AG04450 (cell line): ENCODE data around the gene SFTPB. TPM values are rescaled to one million over a fixed set of nuclear protein-coding genes. Genes with fewer than 3 reads are reported as not detected.
"Not testable (repeated sequence)": the region's sequence is repeated elsewhere in the genome, so short reads cannot be mapped to it uniquely, and the experiment has no call there.

Source experiments
- CTCF ChIA-PET: fragments of 300-600, 350-600 bp; formaldehyde crosslinking; extraction: SDS; loops from one replicate; lab custom pipeline; 2022; ENCODE audit warnings: antibody characterized with exemption, inconsistent platforms; lab: Charles Lee
- POLR2A ChIA-PET: fragments of 350-600 bp; formaldehyde crosslinking; extraction: SDS; loops from one replicate; lab custom pipeline; 2021; ENCODE audit warnings: antibody characterized with exemption, inconsistent platforms; lab: Yijun Ruan, JAX
- DNase-seq: peaks from one replicate; pipeline ENCODE4 v3.0.0-alpha.2; 2011; ENCODE audit warnings: low read depth, low spot score
- H3K27ac ChIP-seq: one replicate; pipeline ENCODE4 v1.5.1; 2012; ENCODE audit warnings: low read depth, low read length, control low read depth
- H3K27me3 ChIP-seq: one replicate; pipeline ENCODE4 v1.6.0; 2012; ENCODE audit warnings: low read length; ENCODE audit not compliant: control insufficient read depth, insufficient read depth
- H3K4me3 ChIP-seq: 2 replicates; pipeline ENCODE4 v1.5.1; 2011; ENCODE audit warnings: mild to moderate bottlenecking, low read depth, low read length, control low read depth
- H3K9me3 ChIP-seq: 2 replicates; pipeline ENCODE4 v1.5.1; 2012; ENCODE audit warnings: low read length; ENCODE audit not compliant: control insufficient read depth, insufficient read depth
- polyA plus RNA-seq: library from polyadenylated mRNA; depleted of rRNA; stranded (reverse); fragments of >200 nt; gene quantifications from 2 replicates; pipeline ENCODE4 v1.2.3, GENCODE V29; 2011
- TF ChIP-seq, protein P1 (sequence below): IDR thresholded peaks from 2 replicates; pipeline ENCODE4 v1.5.1; 2011; ENCODE audit warnings: low read depth, low read length, control low read depth, inconsistent platforms

The SFTPB gene
- polyA plus RNA-seq, 1 experiment: not detected

DNA sequence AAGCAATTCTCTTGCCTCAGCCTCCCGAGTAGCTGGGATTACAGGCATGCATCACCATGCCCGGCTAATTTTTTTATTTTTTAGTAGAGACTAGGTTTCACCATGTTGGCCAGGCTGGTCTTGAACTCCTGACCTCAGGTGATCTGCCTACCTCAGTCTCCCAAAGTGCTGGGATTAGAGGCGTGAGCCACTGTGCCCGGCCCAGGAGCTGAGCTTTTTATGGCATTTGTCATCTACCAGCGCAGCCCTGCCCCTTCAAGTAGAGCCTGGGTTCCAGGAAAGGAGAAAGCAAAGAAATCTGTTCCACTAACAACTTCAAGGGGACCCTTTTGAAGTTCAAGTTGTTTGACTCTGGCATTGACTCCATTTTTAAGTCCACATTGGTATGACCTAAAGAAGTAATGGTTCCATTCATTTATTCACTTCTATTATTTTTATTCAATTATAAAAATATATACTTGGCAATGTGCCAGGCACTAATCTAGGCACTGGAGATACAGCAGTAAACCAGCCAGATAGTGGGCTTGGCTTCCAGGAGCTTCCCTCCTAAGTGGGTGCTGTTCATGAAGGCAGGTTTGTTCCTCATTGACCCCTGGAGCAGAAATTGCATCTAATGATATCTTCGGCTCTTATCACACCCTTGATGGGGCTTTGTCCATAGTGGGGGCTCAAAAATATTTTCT, 8.0 kb upstream of the SFTPB start:
- no peaks in the 10 kb centered on the region for H3K9me3 ChIP-seq
- H3K27me3 ChIP-seq: peaks cover 11% of the 10 kb centered on the region
- H3K4me3 ChIP-seq: no peak overlapping the region
- CTCF ChIA-PET: interaction anchor here (0.6 to 2.3 kb wide), 2 partner anchors 26 to 82 kb away, joined by 5 to 10 read pairs; no protein-coding TSS in a partner anchor
- TF ChIP-seq, protein P1, sequence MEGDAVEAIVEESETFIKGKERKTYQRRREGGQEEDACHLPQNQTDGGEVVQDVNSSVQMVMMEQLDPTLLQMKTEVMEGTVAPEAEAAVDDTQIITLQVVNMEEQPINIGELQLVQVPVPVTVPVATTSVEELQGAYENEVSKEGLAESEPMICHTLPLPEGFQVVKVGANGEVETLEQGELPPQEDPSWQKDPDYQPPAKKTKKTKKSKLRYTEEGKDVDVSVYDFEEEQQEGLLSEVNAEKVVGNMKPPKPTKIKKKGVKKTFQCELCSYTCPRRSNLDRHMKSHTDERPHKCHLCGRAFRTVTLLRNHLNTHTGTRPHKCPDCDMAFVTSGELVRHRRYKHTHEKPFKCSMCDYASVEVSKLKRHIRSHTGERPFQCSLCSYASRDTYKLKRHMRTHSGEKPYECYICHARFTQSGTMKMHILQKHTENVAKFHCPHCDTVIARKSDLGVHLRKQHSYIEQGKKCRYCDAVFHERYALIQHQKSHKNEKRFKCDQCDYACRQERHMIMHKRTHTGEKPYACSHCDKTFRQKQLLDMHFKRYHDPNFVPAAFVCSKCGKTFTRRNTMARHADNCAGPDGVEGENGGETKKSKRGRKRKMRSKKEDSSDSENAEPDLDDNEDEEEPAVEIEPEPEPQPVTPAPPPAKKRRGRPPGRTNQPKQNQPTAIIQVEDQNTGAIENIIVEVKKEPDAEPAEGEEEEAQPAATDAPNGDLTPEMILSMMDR: no peak
- DNase-seq: no peak
- H3K27ac ChIP-seq: no peak overlapping the region
- POLR2A ChIA-PET: no interaction called here

DNA sequence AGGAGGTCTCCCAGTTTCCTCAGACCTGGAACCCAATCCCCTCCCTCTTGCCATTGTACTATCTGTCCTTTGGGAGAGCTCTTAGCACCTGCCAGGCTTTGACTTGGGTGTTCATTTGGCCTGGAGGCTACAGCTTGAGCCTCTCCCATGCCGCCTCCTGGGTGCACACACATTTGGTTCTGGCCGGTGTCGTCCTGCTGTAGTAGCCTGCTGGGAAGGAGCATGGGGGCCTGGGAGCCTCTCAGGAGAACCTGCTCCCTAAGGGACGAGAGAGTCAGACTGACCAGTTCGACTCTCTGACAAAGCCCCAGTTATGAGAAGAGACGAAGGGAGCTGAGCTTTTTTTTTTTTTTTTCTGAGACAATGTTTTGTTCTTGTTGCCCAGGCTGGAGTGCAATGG, 7.4 kb upstream of the SFTPB start:
- Histone ChIP-seq H3K27ac (no peak overlapping the region), H3K27me3 (peaks cover 11% of the 10 kb centered on the region), H3K9me3 (no peaks in the 10 kb centered on the region), H3K4me3 (no peak overlapping the region)
- CTCF ChIA-PET: interaction anchor here (0.9 to 2.9 kb wide), 3 partner anchors 26 to 152 kb away, joined by 7 to 11 read pairs (median 10); no protein-coding TSS in a partner anchor
- POLR2A ChIA-PET: no interaction called here
- DNase-seq: no peak
- TF ChIP-seq, protein P1: no peak

DNA sequence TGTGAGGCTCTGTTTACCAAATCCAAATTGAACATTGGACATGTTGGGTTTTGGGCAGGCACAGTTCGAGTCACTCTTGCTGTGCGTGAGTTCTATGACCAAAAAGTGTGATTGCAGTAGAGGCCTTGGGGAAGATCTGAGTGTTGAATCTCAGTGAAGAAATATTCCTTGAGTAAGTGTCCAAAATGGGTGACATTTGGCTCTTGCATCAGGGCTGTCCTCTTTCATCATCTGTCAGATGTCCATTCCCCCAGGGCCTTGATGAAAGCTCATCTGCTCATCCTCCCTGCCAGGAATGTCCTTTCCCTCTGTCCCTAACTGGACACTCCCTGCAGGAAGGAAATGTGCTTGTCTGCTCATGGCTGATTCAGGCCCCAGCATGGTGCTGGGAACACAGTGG, 6.4 kb upstream of the SFTPB start:
- Histone ChIP-seq H3K4me3 (no peak overlapping the region), H3K27ac (no peak overlapping the region), H3K9me3 (no peaks in the 10 kb centered on the region), H3K27me3 (peaks cover 11% of the 10 kb centered on the region)
- TF ChIP-seq, protein P1: no peak
- ChIA-PET CTCF (interaction anchor here (1.0 to 2.9 kb wide), 2 partner anchors 25 to 33 kb away, joined by 3 to 11 read pairs; no protein-coding TSS in a partner anchor), POLR2A (interaction anchor here (0.6 kb wide), 1 partner anchor 62 kb away, joined by 4 read pairs; no protein-coding TSS in a partner anchor)
- no peak for DNase-seq

DNA sequence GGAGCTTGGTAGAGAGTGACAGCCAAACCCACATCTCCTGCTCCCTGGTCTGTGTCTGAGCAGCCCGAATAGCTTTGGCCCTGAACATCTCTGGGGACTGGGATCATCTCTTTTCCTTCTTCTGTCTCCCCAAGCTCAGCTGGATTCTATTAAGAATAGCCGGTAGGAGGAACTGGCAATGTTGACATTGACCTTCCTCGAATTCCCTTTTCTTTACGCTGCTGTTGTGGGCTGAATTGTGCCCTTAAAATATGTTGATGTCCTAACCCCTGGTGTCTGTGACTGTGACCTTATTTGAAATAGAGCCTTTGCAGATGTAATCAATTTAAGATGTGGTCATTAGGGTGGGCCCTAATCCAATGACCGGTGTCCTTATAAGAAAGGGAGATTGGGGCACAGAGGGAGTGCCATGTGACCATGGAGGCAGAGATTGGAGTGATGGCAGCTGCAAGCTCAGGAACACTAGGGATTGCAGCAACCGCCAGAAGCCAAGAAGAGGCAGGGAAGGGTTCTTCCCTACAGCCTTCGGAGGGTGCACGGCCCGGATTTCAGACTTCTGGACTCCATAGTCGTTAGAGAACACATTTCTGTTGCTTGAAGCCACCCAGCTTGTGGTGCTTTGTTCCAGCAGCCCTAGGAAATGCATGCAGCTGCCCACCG, 5.8 kb upstream of the SFTPB start:
- POLR2A ChIA-PET: no interaction called here
- CTCF ChIA-PET: interaction anchor here (1.0 to 2.9 kb wide), 2 partner anchors 25 to 33 kb away, joined by 3 to 11 read pairs; no protein-coding TSS in a partner anchor
- DNase-seq: no peak
- TF ChIP-seq, protein P1: no peak
- Histone ChIP-seq H3K27ac (no peak overlapping the region), H3K4me3 (no peak overlapping the region), H3K27me3 (peaks cover 11% of the 10 kb centered on the region), H3K9me3 (no peaks in the 10 kb centered on the region)

DNA sequence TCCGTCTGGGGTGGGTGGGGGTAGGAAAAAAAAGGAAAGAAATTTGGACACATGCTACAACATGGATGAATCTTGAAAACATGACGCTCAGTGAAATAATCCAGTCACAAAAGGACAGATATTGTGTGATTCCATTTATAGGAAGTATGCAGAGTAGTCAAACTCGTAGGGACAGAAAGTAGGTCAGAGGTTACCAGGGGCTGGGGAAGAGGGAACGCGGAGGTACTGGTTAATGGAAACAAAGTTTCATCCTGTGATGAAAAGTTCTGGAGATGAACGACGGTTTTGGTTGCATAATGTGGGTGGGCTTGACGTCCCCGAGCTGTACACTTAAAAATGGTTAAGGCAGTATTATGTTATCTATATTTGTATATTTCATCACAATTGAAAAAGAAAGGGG, 4.5 kb upstream of the SFTPB start:
- Histone ChIP-seq H3K9me3 (no peaks in the 10 kb centered on the region), H3K27ac (no peak overlapping the region), H3K27me3 (peaks cover 11% of the 10 kb centered on the region), H3K4me3 (no peak overlapping the region)
- POLR2A ChIA-PET: no interaction called here
- DNase-seq: no peak
- TF ChIP-seq, protein P1: no peak
- CTCF ChIA-PET: no interaction called here

DNA sequence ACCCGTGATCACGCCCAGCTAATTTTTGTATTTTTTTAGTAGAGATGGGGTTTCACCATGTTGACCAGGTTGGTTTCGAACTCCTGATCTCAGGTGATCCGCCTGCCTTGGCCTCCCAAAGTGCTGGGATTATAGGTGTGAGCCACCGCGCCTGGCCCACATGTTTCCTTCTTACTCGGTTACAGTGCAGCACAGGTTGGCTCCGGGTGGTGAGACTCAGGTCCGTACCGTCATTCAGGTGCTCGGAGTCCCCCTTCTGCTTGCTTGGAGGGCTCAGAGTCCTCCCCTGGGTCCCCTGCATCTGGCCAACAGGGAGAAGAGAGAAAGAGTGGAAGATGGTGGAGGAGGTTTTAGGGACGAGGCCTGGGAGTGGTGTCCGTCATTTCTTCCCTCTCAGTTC, 2.4 kb upstream of the SFTPB start:
- CTCF ChIA-PET: interaction anchor here (1.0 to 1.7 kb wide), 2 partner anchors 8 to 58 kb away, joined by 3 to 9 read pairs; no protein-coding TSS in a partner anchor

More for the DNA sequence above, 2.4 kb upstream of the SFTPB start:
- DNase-seq, POLR2A ChIA-PET, H3K27ac ChIP-seq, H3K27me3 ChIP-seq, H3K9me3 ChIP-seq, H3K4me3 ChIP-seq: not testable (repeated sequence)
